CD8-positive, alpha-beta memory T cell (primary cell): ENCODE data around the gene TSN. TPM values are rescaled to one million over a fixed set of nuclear protein-coding genes. Genes with fewer than 3 reads are reported as not detected.
A peak's percentile ranks its signal among the peaks of the same experiment; 100 is the strongest.
"Not testable (repeated sequence)": the region's sequence is repeated elsewhere in the genome, so short reads cannot be mapped to it uniquely, and the experiment has no call there.

Source experiments
- CTCF ChIA-PET: fragments of 350-600 bp; sonication (Branson Sonifier 250); formaldehyde crosslinking; loops from one replicate; lab custom pipeline; 2021; ENCODE audit warnings: antibody characterized with exemption; lab: Charles Lee
- POLR2A ChIA-PET: fragments of 350-600 bp; sonication (Branson Sonifier 250); formaldehyde crosslinking; loops from one replicate; lab custom pipeline; 2021; ENCODE audit warnings: antibody characterized with exemption; lab: Charles Lee
- DNase-seq, 5 donors: peaks; one replicate each; pipeline versions ENCODE4 v3.0.0 to v3.0.0-alpha.2; 2020 to 2022; ENCODE audit warnings: mixed read lengths in 1 of 5
- H3K27ac ChIP-seq: one replicate; pipeline ENCODE4 v1.7.0; 2013; ENCODE audit warnings: low read depth, mild to moderate bottlenecking, low read length, moderate library complexity
- H3K27me3 ChIP-seq: 2 replicates; pipeline ENCODE4 v1.7.0; 2013; ENCODE audit warnings: low read length, mild to moderate bottlenecking; ENCODE audit not compliant: insufficient read depth, poor library complexity, severe bottlenecking
- H3K36me3 ChIP-seq: 2 replicates; pipeline ENCODE4 v1.7.0; 2013; ENCODE audit warnings: mild to moderate bottlenecking, low read length, moderate library complexity; ENCODE audit not compliant: insufficient read depth
- H3K4me1 ChIP-seq: 2 replicates; pipeline ENCODE4 v1.7.0; 2013; ENCODE audit warnings: mild to moderate bottlenecking, low read length, moderate library complexity; ENCODE audit not compliant: insufficient read depth
- H3K4me3 ChIP-seq: 2 replicates; pipeline ENCODE4 v1.7.0; 2013; ENCODE audit warnings: mild to moderate bottlenecking, low read length
- H3K9me3 ChIP-seq: 2 replicates; pipeline ENCODE4 v1.7.0; 2013; ENCODE audit warnings: mild to moderate bottlenecking, low read length
- H3K27ac Mint-ChIP-seq, 8 donors: one replicate each; pipeline ENCODE4 v1.8.0; 2020 to 2021; ENCODE audit warnings: mixed read lengths in 8 of 8, mild to moderate bottlenecking in 6 of 8, inconsistent platforms in 3 of 8, moderate library complexity in 3 of 8
- H3K27me3 Mint-ChIP-seq, 2 donors: one replicate each; pipeline ENCODE4 v1.8.0; 2020 to 2021; ENCODE audit warnings: mixed read lengths in 2 of 2, mild to moderate bottlenecking in 1 of 2, moderate library complexity in 1 of 2
- H3K36me3 Mint-ChIP-seq, 3 donors: one replicate each; pipeline ENCODE4 v1.8.0; 2020 to 2021; ENCODE audit warnings: mixed read lengths in 3 of 3, inconsistent platforms in 1 of 3, mild to moderate bottlenecking in 1 of 3
- H3K4me1 Mint-ChIP-seq, 3 donors: one replicate each; pipeline ENCODE4 v1.8.0; 2020 to 2021; ENCODE audit warnings: mixed read lengths in 3 of 3, inconsistent platforms in 1 of 3, mild to moderate bottlenecking in 1 of 3
- H3K4me3 Mint-ChIP-seq, 7 donors: one replicate each; pipeline ENCODE4 v1.8.0; 2020 to 2021; ENCODE audit warnings: mixed read lengths in 7 of 7, mild to moderate bottlenecking in 6 of 7, moderate library complexity in 4 of 7, inconsistent platforms in 2 of 7
- H3K9me3 Mint-ChIP-seq, 5 donors: one replicate each; pipeline ENCODE4 v1.8.0; 2020 to 2022; ENCODE audit warnings: mixed read lengths in 5 of 5, mild to moderate bottlenecking in 3 of 5, moderate library complexity in 2 of 5, inconsistent platforms in 1 of 5
- polyA plus RNA-seq: library from polyadenylated mRNA; unstranded; fragments of 300-500 nt; fragmentation: Illumina TruSeq; gene quantifications from one replicate; pipeline ENCODE4 v1.2.3, GENCODE V29; 2021
- total RNA-seq, 2 experiments: library from RNA; stranded (reverse); gene quantifications; one replicate each; pipeline ENCODE4 v1.2.3, GENCODE V29; 2021

Gene TSN
- total RNA-seq (10 to 100 TPM; 88.0 to 90.4 TPM), polyA plus RNA-seq (74.9 TPM)

DNA sequence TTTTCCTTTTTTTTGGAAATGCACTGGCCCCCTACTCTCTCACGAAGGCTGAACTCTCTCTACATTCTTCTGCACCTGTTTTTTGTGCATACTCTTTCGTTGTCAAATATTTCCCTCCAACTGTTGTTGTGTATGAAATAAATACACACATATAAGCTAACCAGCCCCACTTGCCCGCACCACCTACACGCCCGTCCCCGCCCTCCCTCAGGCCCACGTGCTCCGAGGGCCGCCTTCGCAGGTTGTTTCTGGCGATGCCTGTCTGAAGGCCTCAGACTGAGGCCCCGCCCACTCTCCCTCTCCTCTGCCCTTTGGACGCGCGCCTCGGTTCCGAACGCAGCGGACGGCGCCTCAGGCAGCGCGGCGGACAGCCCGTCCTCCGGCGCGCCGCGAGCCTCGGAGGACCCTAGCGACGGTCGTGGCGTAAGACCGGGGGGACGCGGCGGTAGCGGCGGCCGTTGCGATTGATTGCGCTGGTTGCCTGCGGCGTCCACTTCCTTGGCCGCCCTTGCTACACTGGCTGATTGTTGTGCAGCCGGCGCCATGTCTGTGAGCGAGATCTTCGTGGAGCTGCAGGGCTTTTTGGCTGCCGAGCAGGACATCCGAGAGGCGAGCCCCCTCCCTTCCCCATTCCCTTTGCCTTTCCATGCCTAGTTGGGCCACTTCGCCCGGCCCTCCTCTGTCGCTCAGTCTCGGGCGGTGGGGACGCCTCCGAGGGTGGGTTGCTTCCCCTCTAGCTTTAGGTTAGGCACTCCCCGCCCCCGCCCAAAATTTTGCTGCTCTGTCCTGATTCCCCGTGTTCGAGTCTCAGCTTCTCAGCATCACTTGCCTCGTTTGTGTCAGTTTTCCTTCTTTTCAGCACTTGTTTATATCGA is at the start of gene TSN:
Gene TSN, plus strand, starts transcription at position 415 of the 875 bp plus-strand sequence. Its CDS starts 129 bp downstream, at position 544.
- Histone ChIP-seq H3K9me3 (no peaks in the 10 kb centered on the region), H3K4me1 (peaks cover 25% of the 10 kb centered on the region), H3K4me3 (peak within 1 kb of the TSS; percentile 100), H3K27ac (peak within 1 kb of the TSS; percentile 86), H3K36me3 (peaks cover 8% of the 10 kb centered on the region), H3K27me3 (no peaks in the 10 kb centered on the region)
- peak; percentile 95 to 98 (median 97) for DNase-seq
- H3K9me3 Mint-ChIP-seq = no peaks in the 10 kb centered on the region
- ChIA-PET CTCF (interaction anchor here (1.1 to 1.7 kb wide), 2 partner anchors 19 to 226 kb away, joined by 4 to 6 read pairs; partner anchors contain the start of genes NIFK and RNU4ATAC), POLR2A (interaction anchor here (0.6 to 1.5 kb wide), 3 partner anchors 19 to 685 kb away, joined by 4 to 8 read pairs (median 4); partner anchors contain the start of gene NIFK)
- peak within 1 kb of the TSS; percentile 89 to 99 (median 96) for H3K27ac Mint-ChIP-seq
- peaks cover 0 to 38% (median 4%) of the 10 kb centered on the region in 3 donors for H3K36me3 Mint-ChIP-seq
- H3K4me1 Mint-ChIP-seq = peaks cover 24 to 43% (median 38%) of the 10 kb centered on the region in 3 donors
- no peaks in the 10 kb centered on the region for H3K27me3 Mint-ChIP-seq
- peak within 1 kb of the TSS; percentile 90 to 100 (median 93) for H3K4me3 Mint-ChIP-seq

DNA sequence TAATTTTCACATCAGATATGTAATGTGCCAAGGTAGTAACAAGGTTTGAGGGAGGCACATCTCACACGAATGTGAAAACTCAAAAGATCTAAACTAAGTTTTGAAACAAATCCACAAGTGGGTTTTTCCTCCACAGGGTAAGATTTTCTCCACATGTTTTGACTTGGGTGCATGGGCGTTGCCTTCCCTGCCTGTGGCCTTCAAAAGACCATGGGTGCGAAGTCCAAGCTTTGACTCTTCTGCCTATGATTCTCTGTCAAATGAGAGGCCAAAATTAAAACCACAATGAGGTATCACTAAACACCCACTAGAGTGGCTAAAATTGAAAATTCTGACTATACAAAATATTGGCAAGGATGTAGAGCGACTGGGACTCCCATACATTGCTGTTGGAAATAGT is 49.5 kb upstream of the TSN start:
- H3K4me1 Mint-ChIP-seq = peaks cover 14 to 15% (median 14%) of the 10 kb centered on the region in 3 donors
- H3K36me3 Mint-ChIP-seq = no peaks in the 10 kb centered on the region
- no peak overlapping the region for H3K4me3 Mint-ChIP-seq
- Histone ChIP-seq H3K4me3 (no peak overlapping the region), H3K4me1 (peaks cover 7% of the 10 kb centered on the region), H3K27me3 (no peaks in the 10 kb centered on the region), H3K9me3 (no peaks in the 10 kb centered on the region), H3K36me3 (no peaks in the 10 kb centered on the region), H3K27ac (no peak overlapping the region)
- DNase-seq = no peak
- POLR2A ChIA-PET = no interaction called here
- peaks cover 0 to 4% of the 10 kb centered on the region in 2 donors for H3K27me3 Mint-ChIP-seq
- CTCF ChIA-PET = no interaction called here
- H3K9me3 Mint-ChIP-seq = no peaks in the 10 kb centered on the region
- H3K27ac Mint-ChIP-seq = peak overlapping the region in 1 of 8 donors; percentile 54

DNA sequence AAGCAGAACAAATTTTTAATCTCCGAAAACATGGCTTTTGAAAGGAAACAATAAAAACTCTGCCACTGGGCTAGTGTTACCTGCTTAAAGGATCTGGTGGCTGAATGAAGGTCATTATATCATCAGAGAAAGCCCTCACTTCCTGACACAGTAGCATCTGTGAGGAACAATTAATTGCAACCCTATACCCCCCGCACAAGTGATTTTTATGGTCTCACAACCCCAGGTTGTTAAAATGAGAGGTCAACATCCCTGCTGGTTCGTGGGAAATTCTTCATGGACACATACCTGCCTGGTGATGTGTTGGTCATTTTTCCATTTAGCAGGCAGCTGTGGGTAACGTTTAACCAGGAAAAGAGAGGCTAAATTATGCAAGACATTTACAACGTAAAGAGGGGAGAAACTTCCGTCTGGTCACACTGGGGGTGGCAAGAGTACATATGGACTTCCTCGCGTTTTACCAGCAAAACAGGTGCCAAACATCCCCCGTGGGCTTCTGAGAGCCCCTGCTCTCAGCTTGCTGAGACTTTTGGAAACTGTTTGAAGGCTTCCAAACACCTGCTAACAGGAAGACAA is 48.0 kb upstream of the TSN start:
- no peaks in the 10 kb centered on the region for H3K36me3 Mint-ChIP-seq
- H3K27me3 ChIP-seq = no peaks in the 10 kb centered on the region
- H3K4me1 Mint-ChIP-seq = peaks cover 2 to 3% (median 2%) of the 10 kb centered on the region in 3 donors
- ChIA-PET CTCF (interaction anchor here (1.4 kb wide), 1 partner anchor 8 kb away, joined by 4 read pairs; no protein-coding TSS in a partner anchor), POLR2A (interaction anchor here (0.6 kb wide), 1 partner anchor 148 kb away, joined by 5 read pairs; no protein-coding TSS in a partner anchor)
- DNase-seq = no peak
- H3K27ac ChIP-seq = no peak overlapping the region
- H3K36me3 ChIP-seq = no peaks in the 10 kb centered on the region
- no peak overlapping the region for H3K4me3 Mint-ChIP-seq
- peak overlapping the region in 3 of 8 donors; percentile 24 to 39 (median 32) for H3K27ac Mint-ChIP-seq
- H3K27me3 Mint-ChIP-seq = peaks cover 0 to 4% of the 10 kb centered on the region in 2 donors
- H3K4me3 ChIP-seq = no peak overlapping the region
- H3K4me1 ChIP-seq = no peaks in the 10 kb centered on the region
- no peaks in the 10 kb centered on the region for H3K9me3 Mint-ChIP-seq
- no peaks in the 10 kb centered on the region for H3K9me3 ChIP-seq

DNA sequence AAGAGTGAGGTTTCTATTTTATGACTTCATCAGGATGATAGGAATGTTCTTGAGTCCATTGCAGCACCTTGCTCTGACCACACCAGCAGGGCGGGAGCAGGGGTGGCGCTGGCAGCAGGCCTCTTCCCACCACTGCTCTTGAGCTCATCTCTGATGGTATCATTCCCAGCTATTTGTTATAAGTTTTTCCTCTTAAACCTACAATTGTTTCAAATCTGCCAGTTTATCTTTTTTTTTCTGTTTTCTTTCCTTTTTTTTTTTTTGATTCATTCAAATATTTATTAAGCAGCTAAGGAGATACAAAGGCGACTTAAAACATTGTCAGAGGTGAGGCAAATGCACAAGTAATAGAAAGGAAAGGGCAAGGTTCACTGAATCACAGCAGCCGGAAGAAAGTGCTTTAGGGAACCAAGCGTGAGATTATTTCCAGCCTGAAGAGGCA is 47.5 kb upstream of the TSN start:
- no peaks in the 10 kb centered on the region for H3K27me3 ChIP-seq
- ChIA-PET POLR2A (interaction anchor here (0.6 kb wide), 1 partner anchor 148 kb away, joined by 5 read pairs; no protein-coding TSS in a partner anchor), CTCF (interaction anchor here (1.4 kb wide), 1 partner anchor 9 kb away, joined by 4 read pairs; no protein-coding TSS in a partner anchor)
- no peak for DNase-seq
- no peaks in the 10 kb centered on the region for H3K36me3 Mint-ChIP-seq
- no peaks in the 10 kb centered on the region for H3K36me3 ChIP-seq
- H3K27ac ChIP-seq = no peak overlapping the region
- H3K4me3 Mint-ChIP-seq = no peak overlapping the region
- no peaks in the 10 kb centered on the region for H3K9me3 Mint-ChIP-seq
- no peaks in the 10 kb centered on the region for H3K4me1 Mint-ChIP-seq
- no peak overlapping the region for H3K4me3 ChIP-seq
- peak overlapping the region in 3 of 8 donors; percentile 14 to 85 (median 39) for H3K27ac Mint-ChIP-seq
- no peaks in the 10 kb centered on the region for H3K9me3 ChIP-seq
- H3K4me1 ChIP-seq = no peaks in the 10 kb centered on the region
- peaks cover 0 to 4% of the 10 kb centered on the region in 2 donors for H3K27me3 Mint-ChIP-seq

DNA sequence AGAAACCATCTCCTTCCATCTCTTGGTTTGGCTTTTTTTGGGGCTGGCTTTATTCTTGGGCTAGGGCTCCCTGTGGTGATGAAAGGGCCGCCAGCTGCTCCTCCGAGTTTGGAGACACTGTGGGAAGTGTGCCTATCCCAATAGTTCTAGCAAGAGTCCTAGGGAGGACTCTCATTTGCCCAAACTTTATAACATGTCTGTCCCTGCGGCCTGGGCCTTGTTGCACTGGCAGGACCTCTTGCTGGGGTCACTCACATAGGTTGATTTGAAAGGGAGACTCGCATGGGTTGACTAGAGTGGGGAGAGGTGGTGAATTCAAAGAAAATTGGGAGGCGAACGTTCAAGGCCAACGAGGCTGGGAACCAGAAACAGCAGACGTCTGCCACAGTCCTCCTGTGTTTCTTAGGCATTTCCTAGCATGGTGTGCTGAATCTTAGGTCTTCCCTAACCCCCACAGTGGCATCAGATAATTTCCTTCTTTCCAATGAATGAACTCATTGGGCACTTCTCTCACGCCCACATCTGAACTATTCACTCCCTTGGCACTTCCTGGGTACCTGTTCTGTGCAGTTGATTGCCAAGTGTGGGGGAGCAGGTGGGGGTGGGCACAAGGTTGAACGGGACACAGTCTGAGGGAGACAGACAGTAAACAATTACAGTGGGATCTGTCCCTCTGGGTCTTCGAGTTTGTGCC is 45.5 kb upstream of the TSN start:
- no peak for DNase-seq
- Mint-ChIP-seq H3K4me3 (no peak overlapping the region), H3K36me3 (peaks cover 0 to 2% (median 0%) of the 10 kb centered on the region in 3 donors), H3K4me1 (no peaks in the 10 kb centered on the region), H3K27ac (peak overlapping the region in 3 of 8 donors; percentile 17 to 47 (median 38)), H3K9me3 (no peaks in the 10 kb centered on the region), H3K27me3 (peaks cover 0 to 4% of the 10 kb centered on the region in 2 donors)
- H3K9me3 ChIP-seq = no peaks in the 10 kb centered on the region
- no peaks in the 10 kb centered on the region for H3K27me3 ChIP-seq
- CTCF ChIA-PET = no interaction called here
- POLR2A ChIA-PET = no interaction called here
- no peaks in the 10 kb centered on the region for H3K4me1 ChIP-seq
- H3K27ac ChIP-seq = no peak overlapping the region
- no peak overlapping the region for H3K4me3 ChIP-seq
- H3K36me3 ChIP-seq = no peaks in the 10 kb centered on the region

DNA sequence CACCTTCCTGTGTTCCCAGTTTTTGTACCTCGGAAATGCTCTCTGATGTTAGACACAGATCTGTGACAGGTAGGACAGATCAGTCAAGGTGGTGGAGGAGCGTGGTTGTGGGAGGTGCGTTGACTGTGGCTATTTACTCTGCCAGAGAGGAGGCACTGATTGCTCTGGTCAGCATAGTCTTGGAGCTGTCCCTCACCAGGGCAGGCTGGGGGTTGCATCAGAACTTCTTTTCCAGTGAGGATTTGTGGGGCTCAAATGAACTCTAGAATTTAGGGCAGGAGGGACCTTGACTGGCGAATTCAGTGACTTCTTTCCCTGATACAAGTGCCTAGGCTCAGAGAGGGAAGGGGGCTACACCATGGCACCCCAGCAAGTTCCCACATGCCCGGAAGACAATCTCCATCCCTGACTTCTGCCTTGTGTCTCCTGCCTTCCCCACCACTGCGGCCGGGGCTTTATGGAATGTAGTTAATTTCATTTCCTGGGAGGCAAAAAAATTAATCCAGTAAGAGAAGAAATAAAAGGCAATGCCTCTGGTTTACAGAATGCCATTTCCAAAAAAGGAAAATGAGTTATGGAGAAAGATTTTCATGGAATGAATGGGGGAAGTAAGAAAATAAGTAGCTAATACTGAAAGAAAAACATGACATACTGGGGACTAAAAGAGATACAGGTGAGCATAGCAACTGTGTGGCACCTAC is 44.8 kb upstream of the TSN start:
- Histone ChIP-seq H3K27ac (no peak overlapping the region), H3K36me3 (no peaks in the 10 kb centered on the region), H3K27me3 (no peaks in the 10 kb centered on the region), H3K9me3 (no peaks in the 10 kb centered on the region), H3K4me1 (no peaks in the 10 kb centered on the region), H3K4me3 (no peak overlapping the region)
- Mint-ChIP-seq H3K9me3 (no peaks in the 10 kb centered on the region), H3K36me3 (peaks cover 0 to 2% (median 0%) of the 10 kb centered on the region in 3 donors), H3K4me1 (no peaks in the 10 kb centered on the region), H3K27me3 (peaks cover 0 to 4% of the 10 kb centered on the region in 2 donors), H3K27ac (peak overlapping the region in 2 of 8 donors; percentile 1 to 47), H3K4me3 (no peak overlapping the region)
- DNase-seq = no peak
- ChIA-PET POLR2A (no interaction called here), CTCF (no interaction called here)

DNA sequence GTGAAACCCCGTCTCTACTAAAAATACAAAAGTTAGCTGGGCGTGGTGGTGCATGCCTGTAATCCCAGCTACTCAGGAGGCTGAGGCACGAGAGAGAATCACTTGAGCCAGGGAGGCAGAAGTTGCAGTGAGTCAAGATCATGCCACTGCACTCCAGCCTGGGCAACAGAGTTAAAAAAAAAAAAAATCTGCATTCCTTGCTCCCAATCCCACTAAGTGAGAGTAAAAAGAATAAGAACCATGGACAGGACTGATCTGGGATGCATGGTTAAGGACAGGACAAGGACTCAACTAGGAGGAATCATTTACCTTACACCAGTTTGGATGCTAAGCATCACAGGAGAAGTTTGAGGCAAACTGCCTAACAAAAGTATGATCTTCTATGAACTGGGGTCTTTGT is 44.0 kb upstream of the TSN start:
- peak overlapping the region in 1 of 8 donors; percentile 78 for H3K27ac Mint-ChIP-seq
- H3K4me3 Mint-ChIP-seq, H3K36me3 ChIP-seq, H3K9me3 Mint-ChIP-seq, H3K4me1 Mint-ChIP-seq, H3K27me3 ChIP-seq, CTCF ChIA-PET, H3K4me1 ChIP-seq, DNase-seq, H3K27ac ChIP-seq, POLR2A ChIA-PET, H3K9me3 ChIP-seq, H3K27me3 Mint-ChIP-seq, H3K4me3 ChIP-seq, H3K36me3 Mint-ChIP-seq: not testable (repeated sequence)
